Liver (tissue), 3 donors: ENCODE data around the gene CDK19.

Experiments used
- EGR1 ChIP-seq, 2 donors: IDR thresholded peaks; 2 replicates each; pipeline ENCODE4 v1.6.1; 2016 to 2018; ENCODE audit warnings: antibody characterized with exemption in 2 of 2, low read depth in 2 of 2
- FOXA1 ChIP-seq: IDR thresholded peaks from 2 replicates; pipeline ENCODE4 v1.6.1; 2016; ENCODE audit warnings: antibody characterized with exemption
- FOXA2 ChIP-seq: IDR thresholded peaks from 2 replicates; pipeline ENCODE4 v1.6.1; 2016; ENCODE audit warnings: antibody characterized with exemption
- HNF4G ChIP-seq: IDR thresholded peaks from 2 replicates; pipeline ENCODE4 v1.6.1; 2016; ENCODE audit warnings: antibody characterized with exemption
- RAD21 ChIP-seq, 2 donors: IDR thresholded peaks; 2 replicates each; pipeline ENCODE4 v1.6.1; 2016; ENCODE audit warnings: antibody characterized with exemption in 2 of 2, mild to moderate bottlenecking in 2 of 2
- RXRA ChIP-seq, 2 donors: IDR thresholded peaks; 2 replicates each; pipeline ENCODE4 v1.6.1; 2017 to 2018; ENCODE audit warnings: antibody characterized with exemption in 2 of 2, mild to moderate bottlenecking in 1 of 2
- TAF1 ChIP-seq: conservative IDR thresholded peaks from 2 replicates; pipeline ENCODE4 v1.6.1; 2016; ENCODE audit warnings: antibody characterized with exemption, mild to moderate bottlenecking
- TF ChIP-seq, protein P1 (sequence below): IDR thresholded peaks from 2 replicates; pipeline ENCODE4 v1.6.1; 2016; ENCODE audit warnings: antibody characterized with exemption
- TF ChIP-seq, protein P2 (sequence below): fragments of 150-350 bp; IDR thresholded peaks from 2 replicates; pipeline ENCODE4 v1.5.1; 2017; ENCODE audit warnings: improper control_type of control experiment, low read depth, low read length; ENCODE audit not compliant: missing input control
- TF ChIP-seq, protein P3 (sequence below): IDR thresholded peaks from 2 replicates; pipeline ENCODE4 v1.6.1; 2016; ENCODE audit warnings: antibody characterized with exemption
- TF ChIP-seq, protein P4 (sequence below): IDR thresholded peaks from 2 replicates; pipeline ENCODE4 v1.6.1; 2016; ENCODE audit warnings: antibody characterized with exemption, mild to moderate bottlenecking
- TF ChIP-seq, protein P5 (sequence below): IDR thresholded peaks from 2 replicates; pipeline ENCODE4 v1.6.1; 2016; ENCODE audit warnings: antibody characterized with exemption
- donor health status: healthy.
- donor health status: healthy.

DNA sequence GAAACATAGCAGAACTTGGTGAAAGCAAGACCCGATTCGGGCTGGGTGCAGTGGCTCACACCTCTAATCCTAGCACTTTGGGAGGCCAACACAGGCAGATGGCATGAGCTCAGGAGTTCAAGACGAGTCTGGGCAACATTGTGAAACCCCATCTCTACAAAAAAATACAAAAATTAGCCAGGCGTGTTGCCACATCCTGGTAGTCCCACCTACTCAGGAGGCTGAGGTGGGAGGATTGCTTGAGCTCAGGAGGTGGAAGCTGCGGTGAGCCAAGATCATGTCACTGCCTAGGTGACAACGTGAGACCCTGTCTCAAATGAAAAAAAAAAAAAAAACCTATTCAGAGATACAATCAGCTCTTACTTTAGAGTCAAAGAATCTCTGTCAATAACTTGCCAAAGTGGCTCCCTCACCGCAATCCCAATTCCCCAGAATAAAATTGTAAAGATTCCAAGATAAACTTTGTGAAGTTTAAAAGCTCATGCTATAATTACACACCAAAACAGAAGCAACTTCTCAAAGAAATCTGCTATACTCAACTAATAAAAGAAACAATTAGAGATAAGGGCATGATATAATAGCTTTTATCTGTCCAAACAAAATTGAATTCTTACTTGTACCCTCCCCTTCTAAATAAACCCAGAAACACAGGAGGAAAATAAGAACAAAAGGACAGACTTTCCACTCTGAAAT is 33.6 kb downstream of the CDK19 start:
- TF ChIP-seq, protein P1, sequence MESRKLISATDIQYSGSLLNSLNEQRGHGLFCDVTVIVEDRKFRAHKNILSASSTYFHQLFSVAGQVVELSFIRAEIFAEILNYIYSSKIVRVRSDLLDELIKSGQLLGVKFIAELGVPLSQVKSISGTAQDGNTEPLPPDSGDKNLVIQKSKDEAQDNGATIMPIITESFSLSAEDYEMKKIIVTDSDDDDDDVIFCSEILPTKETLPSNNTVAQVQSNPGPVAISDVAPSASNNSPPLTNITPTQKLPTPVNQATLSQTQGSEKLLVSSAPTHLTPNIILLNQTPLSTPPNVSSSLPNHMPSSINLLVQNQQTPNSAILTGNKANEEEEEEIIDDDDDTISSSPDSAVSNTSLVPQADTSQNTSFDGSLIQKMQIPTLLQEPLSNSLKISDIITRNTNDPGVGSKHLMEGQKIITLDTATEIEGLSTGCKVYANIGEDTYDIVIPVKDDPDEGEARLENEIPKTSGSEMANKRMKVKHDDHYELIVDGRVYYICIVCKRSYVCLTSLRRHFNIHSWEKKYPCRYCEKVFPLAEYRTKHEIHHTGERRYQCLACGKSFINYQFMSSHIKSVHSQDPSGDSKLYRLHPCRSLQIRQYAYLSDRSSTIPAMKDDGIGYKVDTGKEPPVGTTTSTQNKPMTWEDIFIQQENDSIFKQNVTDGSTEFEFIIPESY = no peak
- TF ChIP-seq, protein P2, sequence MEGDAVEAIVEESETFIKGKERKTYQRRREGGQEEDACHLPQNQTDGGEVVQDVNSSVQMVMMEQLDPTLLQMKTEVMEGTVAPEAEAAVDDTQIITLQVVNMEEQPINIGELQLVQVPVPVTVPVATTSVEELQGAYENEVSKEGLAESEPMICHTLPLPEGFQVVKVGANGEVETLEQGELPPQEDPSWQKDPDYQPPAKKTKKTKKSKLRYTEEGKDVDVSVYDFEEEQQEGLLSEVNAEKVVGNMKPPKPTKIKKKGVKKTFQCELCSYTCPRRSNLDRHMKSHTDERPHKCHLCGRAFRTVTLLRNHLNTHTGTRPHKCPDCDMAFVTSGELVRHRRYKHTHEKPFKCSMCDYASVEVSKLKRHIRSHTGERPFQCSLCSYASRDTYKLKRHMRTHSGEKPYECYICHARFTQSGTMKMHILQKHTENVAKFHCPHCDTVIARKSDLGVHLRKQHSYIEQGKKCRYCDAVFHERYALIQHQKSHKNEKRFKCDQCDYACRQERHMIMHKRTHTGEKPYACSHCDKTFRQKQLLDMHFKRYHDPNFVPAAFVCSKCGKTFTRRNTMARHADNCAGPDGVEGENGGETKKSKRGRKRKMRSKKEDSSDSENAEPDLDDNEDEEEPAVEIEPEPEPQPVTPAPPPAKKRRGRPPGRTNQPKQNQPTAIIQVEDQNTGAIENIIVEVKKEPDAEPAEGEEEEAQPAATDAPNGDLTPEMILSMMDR = no peak
- TF ChIP-seq, protein P3, sequence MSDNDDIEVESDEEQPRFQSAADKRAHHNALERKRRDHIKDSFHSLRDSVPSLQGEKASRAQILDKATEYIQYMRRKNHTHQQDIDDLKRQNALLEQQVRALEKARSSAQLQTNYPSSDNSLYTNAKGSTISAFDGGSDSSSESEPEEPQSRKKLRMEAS = no peak
- TF ChIP-seq, protein P4, sequence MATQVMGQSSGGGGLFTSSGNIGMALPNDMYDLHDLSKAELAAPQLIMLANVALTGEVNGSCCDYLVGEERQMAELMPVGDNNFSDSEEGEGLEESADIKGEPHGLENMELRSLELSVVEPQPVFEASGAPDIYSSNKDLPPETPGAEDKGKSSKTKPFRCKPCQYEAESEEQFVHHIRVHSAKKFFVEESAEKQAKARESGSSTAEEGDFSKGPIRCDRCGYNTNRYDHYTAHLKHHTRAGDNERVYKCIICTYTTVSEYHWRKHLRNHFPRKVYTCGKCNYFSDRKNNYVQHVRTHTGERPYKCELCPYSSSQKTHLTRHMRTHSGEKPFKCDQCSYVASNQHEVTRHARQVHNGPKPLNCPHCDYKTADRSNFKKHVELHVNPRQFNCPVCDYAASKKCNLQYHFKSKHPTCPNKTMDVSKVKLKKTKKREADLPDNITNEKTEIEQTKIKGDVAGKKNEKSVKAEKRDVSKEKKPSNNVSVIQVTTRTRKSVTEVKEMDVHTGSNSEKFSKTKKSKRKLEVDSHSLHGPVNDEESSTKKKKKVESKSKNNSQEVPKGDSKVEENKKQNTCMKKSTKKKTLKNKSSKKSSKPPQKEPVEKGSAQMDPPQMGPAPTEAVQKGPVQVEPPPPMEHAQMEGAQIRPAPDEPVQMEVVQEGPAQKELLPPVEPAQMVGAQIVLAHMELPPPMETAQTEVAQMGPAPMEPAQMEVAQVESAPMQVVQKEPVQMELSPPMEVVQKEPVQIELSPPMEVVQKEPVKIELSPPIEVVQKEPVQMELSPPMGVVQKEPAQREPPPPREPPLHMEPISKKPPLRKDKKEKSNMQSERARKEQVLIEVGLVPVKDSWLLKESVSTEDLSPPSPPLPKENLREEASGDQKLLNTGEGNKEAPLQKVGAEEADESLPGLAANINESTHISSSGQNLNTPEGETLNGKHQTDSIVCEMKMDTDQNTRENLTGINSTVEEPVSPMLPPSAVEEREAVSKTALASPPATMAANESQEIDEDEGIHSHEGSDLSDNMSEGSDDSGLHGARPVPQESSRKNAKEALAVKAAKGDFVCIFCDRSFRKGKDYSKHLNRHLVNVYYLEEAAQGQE = no peak
- no peak for TF ChIP-seq RXRA (IDR thresholded peaks at IDR 0.05)
- TF ChIP-seq, protein P5, sequence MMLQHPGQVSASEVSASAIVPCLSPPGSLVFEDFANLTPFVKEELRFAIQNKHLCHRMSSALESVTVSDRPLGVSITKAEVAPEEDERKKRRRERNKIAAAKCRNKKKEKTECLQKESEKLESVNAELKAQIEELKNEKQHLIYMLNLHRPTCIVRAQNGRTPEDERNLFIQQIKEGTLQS = no peak
- TF ChIP-seq EGR1 (IDR thresholded peaks at IDR 0.05; ENCODE audit: low read depth in 2 of 2) = no peak
- TF ChIP-seq TAF1 = no peak
- TF ChIP-seq FOXA1 = no peak
- TF ChIP-seq RAD21 (IDR thresholded peaks at IDR 0.05) = no peak
- TF ChIP-seq HNF4G = no peak
- TF ChIP-seq FOXA2 = no peak
